B cell (primary cell): Measurements from ENCODE around the gene APLP1. TPM values are rescaled to one million over a fixed set of nuclear protein-coding genes. Genes with fewer than 3 reads are reported as not detected.
A peak's percentile ranks its signal among the peaks of the same experiment; 100 is the strongest.

Source experiments
- ATAC-seq: fragments of 200-7000 bp; cut with Tn5 transposase; one replicate; pipeline ENCODE4 v1.10.0; 2021; ENCODE audit warnings: low read depth, mild to moderate bottlenecking, moderate number of reproducible peaks, moderate library complexity
- CTCF ChIA-PET: fragments of 350-600 bp; sonication (Branson Sonifier 250); formaldehyde crosslinking; loops from one replicate; lab custom pipeline; 2021; ENCODE audit warnings: antibody characterized with exemption, inconsistent platforms; lab: Charles Lee
- POLR2A ChIA-PET: fragments of 350-600 bp; sonication (Branson Sonifier 250); formaldehyde crosslinking; loops from one replicate; lab custom pipeline; 2021; ENCODE audit warnings: antibody characterized with exemption; lab: Charles Lee
- DNase-seq: peaks from one replicate; pipeline ENCODE4 v3.0.0; 2013
- H2AFZ ChIP-seq: 2 replicates; pipeline ENCODE4 v1.6.1; 2012; ENCODE audit warnings: mild to moderate bottlenecking, low read depth, low read length; ENCODE audit not compliant: insufficient read depth, poor library complexity, severe bottlenecking
- H3K27ac ChIP-seq, 2 donors: 1 replicate in 1 of 2; 2 replicates in 1 of 2; pipeline ENCODE4 v1.5.1; 2012 to 2013; ENCODE audit warnings: low read length in 2 of 2, mild to moderate bottlenecking in 2 of 2, moderate library complexity in 1 of 2
- H3K27me3 ChIP-seq, 4 experiments: fragments of 200-600 bp in 1 of 4; sonication (generic) in 1 of 4; replicated peaks in 1 of 4; 1 replicate in 2 of 4; 2 replicates in 2 of 4; pipeline versions ENCODE4 v1.6.1 to v1.7.0; 2013 to 2016; ENCODE audit warnings: low read length in 3 of 4, mild to moderate bottlenecking in 2 of 4, mixed read lengths in 1 of 4, moderate library complexity in 1 of 4; ENCODE audit not compliant: insufficient read depth in 4 of 4, control insufficient read depth in 3 of 4; ENCODE audit errors: control extremely low read depth in 1 of 4
- H3K36me3 ChIP-seq, 2 experiments: replicated peaks in 1 of 2; 1 replicate in 1 of 2; 2 replicates in 1 of 2; pipeline versions ENCODE4 v1.6.1 to v1.7.1; 2013; ENCODE audit warnings: low read length in 1 of 2; ENCODE audit not compliant: insufficient read depth in 2 of 2, control insufficient read depth in 1 of 2; ENCODE audit errors: control extremely low read depth in 1 of 2, extremely low read depth in 1 of 2
- H3K4me1 ChIP-seq, 2 donors: fragments of 200-600 bp in 1 of 2; sonication (generic) in 1 of 2; 1 replicate in 1 of 2; 2 replicates in 1 of 2; pipeline versions ENCODE4 v1.5.1 to v1.6.1; 2013 to 2017; ENCODE audit warnings: low read length in 2 of 2; ENCODE audit not compliant: control insufficient read depth in 2 of 2, insufficient read depth in 2 of 2
- H3K4me2 ChIP-seq: replicated peaks from 2 replicates; pipeline ENCODE3; 2012; ENCODE audit warnings: mild to moderate bottlenecking, low read depth, low read length; ENCODE audit not compliant: poor library complexity, severe bottlenecking
- H3K4me3 ChIP-seq, 5 experiments: fragments of 200-600 bp in 1 of 5; sonication (generic) in 1 of 5; 1 replicate in 3 of 5; 2 replicates in 2 of 5; pipeline versions ENCODE4 v1.5.1 to v1.7.0; 2011 to 2016; ENCODE audit warnings: low read length in 4 of 5, mild to moderate bottlenecking in 4 of 5, low read depth in 2 of 5, control low read depth in 1 of 5, moderate library complexity in 1 of 5; ENCODE audit not compliant: insufficient read depth in 1 of 5; ENCODE audit errors: control extremely low read depth in 1 of 5, extremely low read depth in 1 of 5
- H3K79me2 ChIP-seq: fragments of 200-600 bp; sonication (generic); one replicate; pipeline ENCODE4 v1.6.0; 2016; ENCODE audit warnings: low read length; ENCODE audit not compliant: control insufficient read depth, insufficient read depth
- H3K9ac ChIP-seq: fragments of 200-600 bp; sonication (generic); 2 replicates; pipeline ENCODE4 v1.6.1; 2017; ENCODE audit warnings: mild to moderate bottlenecking, low read length, moderate library complexity
- H3K9me3 ChIP-seq, 3 donors: one replicate each; pipeline versions ENCODE4 v1.6.1 to v1.7.1; 2013; ENCODE audit warnings: low read length in 2 of 3; ENCODE audit not compliant: control insufficient read depth in 2 of 3, insufficient read depth in 1 of 3; ENCODE audit errors: control extremely low read depth in 1 of 3
- H4K20me1 ChIP-seq: 2 replicates; pipeline ENCODE4 v1.6.0; 2012; ENCODE audit warnings: mild to moderate bottlenecking, low read length; ENCODE audit not compliant: insufficient read depth, control insufficient read depth, poor library complexity, severe bottlenecking
- H3K27ac Mint-ChIP-seq: one replicate; pipeline ENCODE4 v1.8.0; 2021; ENCODE audit warnings: mixed read lengths
- H3K27me3 Mint-ChIP-seq: one replicate; pipeline ENCODE4 v1.8.0; 2021; ENCODE audit warnings: mixed read lengths
- H3K4me1 Mint-ChIP-seq: one replicate; pipeline ENCODE4 v1.8.0; 2021; ENCODE audit warnings: mixed read lengths
- H3K4me3 Mint-ChIP-seq: one replicate; pipeline ENCODE4 v1.8.0; 2021; ENCODE audit warnings: mixed read lengths
- H3K9me3 Mint-ChIP-seq: one replicate; pipeline ENCODE4 v1.8.0; 2022; ENCODE audit warnings: mixed read lengths; ENCODE audit not compliant: insufficient read depth
- EZH2 ChIP-seq: IDR thresholded peaks from 2 replicates; pipeline ENCODE4 v1.6.1; 2012; ENCODE audit warnings: borderline replicate concordance, low read depth, mild to moderate bottlenecking, moderate library complexity, low read length; ENCODE audit not compliant: insufficient read depth, poor library complexity, severe bottlenecking
- WGBS: methylation state at CpG from one replicate; pipeline ENCODE4 v1.1.5; 2013; ENCODE audit warnings: missing lambda C conversion rate; ENCODE audit not compliant: insufficient coverage; 5-methylcytosine and 5-hydroxymethylcytosine counted together
- intact Hi-C: fragments of 100-400 bp; cut with micrococcal nuclease; formaldehyde crosslinking; loops from one replicate; pipeline ENCODE4 v1.10.0; 2022
- polyA plus RNA-seq: library from polyadenylated mRNA; depleted of rRNA; stranded (reverse); fragments of >200 nt; gene quantifications from 2 replicates; pipeline ENCODE4 v1.2.3, GENCODE V29; 2012
- total RNA-seq, 2 donors: library from RNA; stranded (reverse); fragments of 120-200 nt in 1 of 2; gene quantifications; 1 replicate in 1 of 2; 2 replicates in 1 of 2; pipeline versions ENCODE4 v1.2.3 to v1.2.4, GENCODE V29; 2013 to 2022
- TF ChIP-seq, protein P1 (sequence below): fragments of 200-600 bp; IDR thresholded peaks from one replicate; pipeline ENCODE4 v1.8.0; 2022; ENCODE audit warnings: antibody characterized with exemption, mild to moderate bottlenecking

APLP1 gene
- total and polyA plus RNA-seq, 2 donors (not counting 1 experiment from before 2014, with no cell fraction given): 0.06 TPM; not detected in 1

DNA sequence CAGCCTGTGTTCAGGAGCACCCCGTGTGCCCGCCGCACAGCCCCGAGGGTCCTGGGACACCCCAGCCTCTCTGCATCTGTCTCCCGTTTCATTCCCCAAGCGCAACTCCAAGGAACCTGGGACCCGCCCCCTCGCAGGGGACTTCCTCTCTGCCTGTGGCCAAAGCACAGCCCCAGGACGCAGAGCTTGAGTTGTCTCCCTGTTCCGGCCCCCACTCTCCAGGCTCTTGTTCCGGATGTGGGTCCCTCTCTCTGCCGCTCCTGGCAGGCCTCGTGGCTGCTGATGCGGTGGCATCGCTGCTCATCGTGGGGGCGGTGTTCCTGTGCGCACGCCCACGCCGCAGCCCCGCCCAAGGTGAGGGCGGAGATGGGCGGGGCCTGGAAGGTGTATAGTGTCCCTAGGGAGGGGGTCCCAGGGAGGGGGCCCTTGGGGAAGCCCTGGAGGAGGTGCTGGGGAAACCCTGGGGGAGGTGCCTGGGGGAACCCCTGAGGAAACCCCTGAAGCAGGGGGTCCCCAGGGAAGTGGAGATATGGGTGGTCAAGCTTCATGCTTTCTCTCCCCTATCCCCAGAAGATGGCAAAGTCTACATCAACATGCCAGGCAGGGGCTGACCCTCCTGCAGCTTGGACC lies 35.3 kb downstream of the APLP1 start:
- peak overlapping the region; percentile 86 for H3K4me3 Mint-ChIP-seq
- H3K27ac Mint-ChIP-seq: peak overlapping the region; percentile 99
- H3K9me3 Mint-ChIP-seq: no peaks in the 10 kb centered on the region
- Histone ChIP-seq H3K79me2 (peaks cover 9% of the 10 kb centered on the region), H3K4me3 (peak overlapping the region in 4 of 5 experiments; percentile 43 to 55 (median 46)), H2AFZ (no peak overlapping the region), H3K4me1 (peaks cover 47 to 62% of the 10 kb centered on the region in 2 donors), H3K27ac (peak overlapping the region; percentile 100), H3K9me3 (peaks cover 0 to 3% (median 0%) of the 10 kb centered on the region in 3 donors), H3K27me3 (no peaks in the 10 kb centered on the region), H3K36me3 (peaks cover 0 to 3% of the 10 kb centered on the region in 2 experiments), H3K4me2 (peak overlapping the region; percentile 79), H3K9ac (peak overlapping the region; percentile 50), H4K20me1 (peaks cover 9% of the 10 kb centered on the region)
- CTCF ChIA-PET: interaction anchor here (0.6 to 1.4 kb wide), 4 partner anchors 21 to 158 kb away, joined by 3 read pairs; partner anchors contain the start of genes PSENEN and U2AF1L4
- no peaks in the 10 kb centered on the region for H3K27me3 Mint-ChIP-seq
- ATAC-seq (peak; percentile 50), DNase-seq (peak; percentile 98)
- TF ChIP-seq, protein P1, sequence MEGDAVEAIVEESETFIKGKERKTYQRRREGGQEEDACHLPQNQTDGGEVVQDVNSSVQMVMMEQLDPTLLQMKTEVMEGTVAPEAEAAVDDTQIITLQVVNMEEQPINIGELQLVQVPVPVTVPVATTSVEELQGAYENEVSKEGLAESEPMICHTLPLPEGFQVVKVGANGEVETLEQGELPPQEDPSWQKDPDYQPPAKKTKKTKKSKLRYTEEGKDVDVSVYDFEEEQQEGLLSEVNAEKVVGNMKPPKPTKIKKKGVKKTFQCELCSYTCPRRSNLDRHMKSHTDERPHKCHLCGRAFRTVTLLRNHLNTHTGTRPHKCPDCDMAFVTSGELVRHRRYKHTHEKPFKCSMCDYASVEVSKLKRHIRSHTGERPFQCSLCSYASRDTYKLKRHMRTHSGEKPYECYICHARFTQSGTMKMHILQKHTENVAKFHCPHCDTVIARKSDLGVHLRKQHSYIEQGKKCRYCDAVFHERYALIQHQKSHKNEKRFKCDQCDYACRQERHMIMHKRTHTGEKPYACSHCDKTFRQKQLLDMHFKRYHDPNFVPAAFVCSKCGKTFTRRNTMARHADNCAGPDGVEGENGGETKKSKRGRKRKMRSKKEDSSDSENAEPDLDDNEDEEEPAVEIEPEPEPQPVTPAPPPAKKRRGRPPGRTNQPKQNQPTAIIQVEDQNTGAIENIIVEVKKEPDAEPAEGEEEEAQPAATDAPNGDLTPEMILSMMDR: no peak
- no peak for TF ChIP-seq EZH2
- peaks cover 67% of the 10 kb centered on the region for H3K4me1 Mint-ChIP-seq
- WGBS: under 1% methylated on average over 23 of the region's 24 CpGs
- POLR2A ChIA-PET: interaction anchor here (0.6 to 1.4 kb wide), 4 partner anchors 9 to 687 kb away, joined by 3 to 5 read pairs (median 4); no protein-coding TSS in a partner anchor
- intact Hi-C loops: loop anchor here (2.0 to 10.0 kb wide), 3 partner anchors 155 to 189 kb away; partner anchors contain the start of genes KMT2B, PSENEN and U2AF1L4
